Measurements from ENCODE around the gene HDAC7. TPM values are rescaled to one million over a fixed set of nuclear protein-coding genes. Genes with fewer than 3 reads are reported as not detected.

HDAC7 gene
- total RNA-seq, 2 experiments from 2014 or later, result 218 to 232 TPM

DNA sequence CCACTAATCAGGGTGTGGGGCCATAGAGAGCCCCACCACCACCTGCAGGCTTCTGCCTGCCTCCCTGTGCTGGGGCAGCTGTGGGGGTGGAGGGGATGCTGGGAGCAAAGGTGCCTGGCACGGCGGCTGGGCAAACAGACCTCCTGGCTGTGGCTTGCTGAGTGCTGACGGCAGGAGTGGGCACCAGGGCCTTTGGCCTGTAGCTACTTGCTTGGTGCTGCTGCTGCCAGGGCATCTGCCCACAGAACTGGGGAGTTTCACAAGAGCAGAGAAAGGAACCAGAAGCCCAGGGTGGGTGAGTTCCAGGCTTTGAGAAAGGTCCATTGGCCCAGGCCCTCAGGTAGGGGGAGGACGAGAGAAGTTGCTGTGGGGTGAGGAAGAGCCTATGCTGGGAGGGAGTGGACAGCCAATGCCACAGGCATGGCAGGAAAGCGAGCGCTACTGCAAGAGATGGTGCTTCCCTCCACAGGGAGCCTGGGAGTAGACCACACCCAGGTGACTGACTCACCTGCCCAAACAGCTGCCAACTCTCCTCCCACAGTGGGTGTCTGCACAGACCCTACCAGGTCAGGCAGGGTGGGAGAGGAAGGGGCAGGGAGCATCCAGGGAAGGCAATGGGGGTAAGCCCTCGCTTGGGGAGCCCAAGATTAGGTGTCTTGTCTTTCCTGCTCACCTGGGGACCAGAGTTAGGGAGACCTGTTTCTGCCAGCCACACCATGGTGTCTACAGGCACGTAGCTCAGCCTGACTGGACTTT lies 39.0 kb upstream of the HDAC7 start:
- no peaks in the 10 kb centered on the region for H3K9me3 Mint-ChIP-seq
- no peak overlapping the region for H3K4me3 Mint-ChIP-seq
- ChIA-PET POLR2A (no interaction called here), CTCF (interaction anchor here (0.6 to 2.0 kb wide), 4 partner anchors 17 to 1910 kb away, joined by 3 to 6 read pairs (median 3); no protein-coding TSS in a partner anchor)
- no peaks in the 10 kb centered on the region for H3K27me3 Mint-ChIP-seq
- H3K27ac Mint-ChIP-seq, result no peak overlapping the region
- DNase-seq, result no peak
- H3K4me1 Mint-ChIP-seq, result peaks cover 24% of the 10 kb centered on the region
- H3K36me3 Mint-ChIP-seq (ENCODE audit: low read depth), result peaks cover 9% of the 10 kb centered on the region

DNA sequence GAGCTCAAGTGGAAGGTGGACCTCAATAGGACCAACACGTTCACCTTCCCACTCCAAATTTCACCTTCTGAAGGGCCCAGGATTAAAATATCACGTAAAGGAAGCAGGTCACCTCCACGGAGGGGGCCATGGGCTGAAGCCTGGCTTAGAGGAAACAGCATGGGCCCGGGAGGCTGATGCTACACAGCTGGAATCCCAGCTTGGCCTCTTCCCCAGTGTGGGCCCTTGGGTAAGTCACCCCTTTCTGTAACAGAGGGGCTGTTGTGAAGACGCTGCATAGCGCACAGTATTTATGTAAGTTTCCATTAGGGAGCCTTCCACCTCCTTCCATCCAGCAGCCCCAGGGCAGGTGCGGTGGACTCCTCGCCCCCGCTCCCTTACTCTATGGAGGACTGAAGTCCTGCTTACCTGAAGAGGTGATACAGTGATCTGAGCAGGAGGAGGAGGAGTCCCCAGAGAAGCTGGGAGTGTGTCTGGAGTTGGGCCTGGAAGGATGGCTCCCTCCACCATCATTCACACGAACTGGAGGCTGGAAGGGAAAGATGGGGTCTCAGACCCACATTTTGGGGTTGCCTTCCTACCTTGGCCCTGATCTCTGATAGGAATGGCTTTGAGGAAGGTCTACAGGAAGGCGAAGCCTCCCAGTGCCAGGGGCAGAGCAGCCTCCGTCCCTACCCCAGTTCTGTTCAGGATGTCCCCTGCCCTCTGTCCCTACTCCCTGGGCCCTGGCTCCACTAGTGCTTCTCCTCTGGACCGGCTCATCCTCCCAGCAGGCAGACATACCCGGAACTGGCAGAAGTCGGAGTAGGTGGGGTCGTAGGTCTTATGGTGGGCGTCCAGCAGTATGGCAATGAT lies 37.2 kb upstream of the HDAC7 start:
- peaks cover 11% of the 10 kb centered on the region for H3K36me3 Mint-ChIP-seq (ENCODE audit: low read depth)
- DNase-seq, result no peak
- no peaks in the 10 kb centered on the region for H3K9me3 Mint-ChIP-seq
- no peak overlapping the region for H3K4me3 Mint-ChIP-seq
- ChIA-PET CTCF (interaction anchor here (1.2 kb wide), 1 partner anchor 15 kb away, joined by 3 read pairs; no protein-coding TSS in a partner anchor), POLR2A (no interaction called here)
- H3K4me1 Mint-ChIP-seq, result peaks cover 21% of the 10 kb centered on the region
- no peak overlapping the region for H3K27ac Mint-ChIP-seq
- H3K27me3 Mint-ChIP-seq, result no peaks in the 10 kb centered on the region

DNA sequence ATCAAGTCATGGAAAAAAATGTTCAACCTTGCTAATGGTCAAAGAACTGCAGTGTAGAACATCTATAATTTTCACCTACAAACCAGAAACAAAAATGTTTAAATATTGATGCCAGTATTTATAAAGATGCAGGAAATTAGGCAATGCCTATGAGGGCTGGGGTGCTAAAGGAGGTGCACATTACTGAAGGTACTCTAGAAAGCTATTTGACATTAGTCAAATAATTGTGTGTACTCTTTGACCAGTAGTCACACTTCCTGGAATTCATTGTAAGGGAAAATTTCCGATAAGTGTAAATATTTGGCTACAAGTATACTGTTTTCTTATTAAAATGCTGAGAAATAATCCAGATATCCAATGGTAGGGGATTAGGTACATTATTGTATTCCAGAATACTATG lies 36.4 kb upstream of the HDAC7 start:
- no peaks in the 10 kb centered on the region for H3K9me3 Mint-ChIP-seq
- ChIA-PET POLR2A (no interaction called here), CTCF (interaction anchor here (0.9 to 1.3 kb wide), 4 partner anchors 8 to 108 kb away, joined by 3 to 6 read pairs (median 4); partner anchors contain the start of gene TMEM106C)
- H3K4me3 Mint-ChIP-seq, result no peak overlapping the region
- no peak overlapping the region for H3K27ac Mint-ChIP-seq
- H3K36me3 Mint-ChIP-seq (ENCODE audit: low read depth), result peaks cover 13% of the 10 kb centered on the region
- H3K4me1 Mint-ChIP-seq, result peaks cover 14% of the 10 kb centered on the region
- no peaks in the 10 kb centered on the region for H3K27me3 Mint-ChIP-seq
- no peak for DNase-seq

DNA sequence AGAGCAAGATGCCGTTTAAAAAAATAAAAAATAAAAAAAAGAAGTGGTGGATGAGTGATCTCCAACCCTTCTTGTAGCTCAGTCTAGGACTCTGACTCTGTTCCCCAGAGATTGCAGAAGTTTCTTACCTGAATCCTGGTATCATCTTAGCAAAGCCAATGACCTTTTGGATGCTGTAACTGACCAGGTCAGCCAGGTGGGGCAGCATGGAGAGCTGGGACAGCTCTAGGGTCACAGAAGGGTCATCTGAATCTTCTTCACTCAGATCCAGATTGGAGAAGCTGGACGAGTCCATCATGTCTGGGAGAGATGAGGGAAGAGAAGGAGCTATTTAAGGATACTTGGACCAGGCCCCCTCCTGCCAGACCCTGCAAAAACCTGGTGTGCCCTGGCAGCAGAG lies 35.8 kb upstream of the HDAC7 start:
- DNase-seq, result no peak
- Mint-ChIP-seq H3K27ac (no peak overlapping the region), H3K36me3 (ENCODE audit: low read depth) (peaks cover 14% of the 10 kb centered on the region), H3K9me3 (no peaks in the 10 kb centered on the region), H3K4me3 (no peak overlapping the region), H3K4me1 (peaks cover 8% of the 10 kb centered on the region), H3K27me3 (no peaks in the 10 kb centered on the region)
- ChIA-PET CTCF (interaction anchor here (0.9 to 1.4 kb wide), 5 partner anchors 9 to 108 kb away, joined by 3 to 6 read pairs (median 4); partner anchors contain the start of gene TMEM106C), POLR2A (interaction anchor here (0.7 kb wide), 1 partner anchor 12 kb away, joined by 3 read pairs; no protein-coding TSS in a partner anchor)

DNA sequence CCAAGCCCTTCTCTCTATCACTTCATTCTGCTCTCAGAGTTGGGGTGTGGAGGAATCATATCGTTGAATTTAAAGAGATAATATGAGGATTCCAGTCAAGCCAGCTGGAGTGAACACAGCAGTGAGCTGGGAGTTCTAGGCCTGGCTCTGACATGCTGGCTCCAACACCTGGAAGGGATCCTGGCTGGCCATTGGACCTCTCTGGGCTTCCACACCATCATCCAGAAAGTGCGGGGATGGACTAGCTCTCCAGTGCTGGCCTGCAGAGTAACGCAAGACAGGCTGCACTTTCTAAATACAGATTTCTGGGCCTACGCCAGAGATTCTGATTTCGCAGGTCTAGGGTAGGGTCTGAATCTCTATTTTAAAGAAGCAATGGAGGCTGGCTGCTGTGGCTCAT lies 34.8 kb upstream of the HDAC7 start:
- Mint-ChIP-seq H3K9me3 (no peaks in the 10 kb centered on the region), H3K27me3 (no peaks in the 10 kb centered on the region), H3K4me1 (peaks cover 2% of the 10 kb centered on the region), H3K36me3 (ENCODE audit: low read depth) (peaks cover 14% of the 10 kb centered on the region), H3K27ac (no peak overlapping the region), H3K4me3 (no peak overlapping the region)
- ChIA-PET POLR2A (no interaction called here), CTCF (interaction anchor here (1.3 to 1.4 kb wide), 2 partner anchors 14 to 87 kb away, joined by 3 read pairs; no protein-coding TSS in a partner anchor)
- no peak for DNase-seq

DNA sequence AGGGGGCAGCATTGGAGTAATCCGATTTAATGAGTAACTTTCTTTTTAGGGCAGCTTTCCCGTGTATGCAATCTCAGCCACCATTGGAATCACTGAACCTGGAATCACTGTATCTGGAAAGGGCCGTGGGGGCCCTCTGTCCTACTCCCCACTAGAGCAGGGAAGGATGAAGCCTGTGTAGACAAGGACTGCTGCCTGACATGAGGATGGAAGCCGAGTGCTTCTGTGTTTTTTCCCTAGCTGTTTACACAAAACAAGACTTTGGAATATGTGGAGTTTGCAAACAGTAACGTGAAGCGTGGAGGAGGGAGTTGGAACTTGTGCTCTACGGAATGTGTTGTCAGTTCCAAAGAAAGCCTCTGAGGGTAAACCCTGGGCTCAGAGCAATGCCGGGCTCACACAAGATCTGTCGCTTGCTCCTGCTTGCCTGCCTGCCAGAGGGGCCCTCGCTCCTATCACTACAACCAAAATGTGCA lies 32.4 kb upstream of the HDAC7 start:
- Mint-ChIP-seq H3K36me3 (ENCODE audit: low read depth) (peaks cover 14% of the 10 kb centered on the region), H3K9me3 (no peaks in the 10 kb centered on the region), H3K4me1 (no peaks in the 10 kb centered on the region), H3K4me3 (no peak overlapping the region), H3K27ac (no peak overlapping the region), H3K27me3 (no peaks in the 10 kb centered on the region)
- ChIA-PET POLR2A (no interaction called here), CTCF (interaction anchor here (1.0 to 1.7 kb wide), 5 partner anchors 11 to 39 kb away, joined by 3 to 4 read pairs (median 4); no protein-coding TSS in a partner anchor)
- DNase-seq, result no peak

DNA sequence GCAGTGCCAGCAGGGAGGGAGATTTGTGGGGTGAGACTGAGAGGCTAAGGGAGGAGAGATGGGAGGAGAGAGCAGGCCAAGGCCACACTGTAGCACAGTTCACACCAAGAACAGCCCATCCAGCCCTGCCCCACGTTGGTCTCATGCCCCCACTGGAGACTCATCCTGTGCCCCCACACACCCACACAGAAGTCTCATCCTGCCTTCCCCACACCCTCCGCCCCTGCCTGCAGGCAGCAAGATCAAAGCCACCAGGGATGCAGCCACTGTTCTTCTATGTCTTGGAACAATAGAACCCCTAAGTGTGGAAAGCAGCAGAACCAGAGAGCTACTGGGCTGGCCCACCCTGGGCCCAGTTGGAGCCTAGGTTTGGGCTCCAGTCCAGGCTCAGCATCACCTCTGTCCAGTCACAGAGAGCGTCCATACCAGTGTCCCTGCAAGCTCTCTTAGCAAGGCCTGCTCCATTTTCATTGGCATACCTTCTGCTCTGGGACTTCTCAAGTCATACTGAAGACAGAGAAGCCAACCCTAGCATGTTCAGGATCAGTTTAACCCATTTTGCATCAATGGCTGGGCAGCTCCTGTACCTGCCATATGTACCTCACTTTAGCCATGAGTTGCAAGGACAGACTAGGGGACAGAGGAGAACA lies 31.7 kb upstream of the HDAC7 start:
- H3K27ac Mint-ChIP-seq, result no peak overlapping the region
- DNase-seq, result no peak
- H3K36me3 Mint-ChIP-seq (ENCODE audit: low read depth), result peaks cover 15% of the 10 kb centered on the region
- POLR2A ChIA-PET, result no interaction called here
- CTCF ChIA-PET, result interaction anchor here (1.5 to 1.6 kb wide), 3 partner anchors 12 to 133 kb away, joined by 3 to 4 read pairs (median 4); no protein-coding TSS in a partner anchor
- H3K27me3 Mint-ChIP-seq, result no peaks in the 10 kb centered on the region
- no peak overlapping the region for H3K4me3 Mint-ChIP-seq
- H3K9me3 Mint-ChIP-seq, result no peaks in the 10 kb centered on the region
- H3K4me1 Mint-ChIP-seq, result no peaks in the 10 kb centered on the region

DNA sequence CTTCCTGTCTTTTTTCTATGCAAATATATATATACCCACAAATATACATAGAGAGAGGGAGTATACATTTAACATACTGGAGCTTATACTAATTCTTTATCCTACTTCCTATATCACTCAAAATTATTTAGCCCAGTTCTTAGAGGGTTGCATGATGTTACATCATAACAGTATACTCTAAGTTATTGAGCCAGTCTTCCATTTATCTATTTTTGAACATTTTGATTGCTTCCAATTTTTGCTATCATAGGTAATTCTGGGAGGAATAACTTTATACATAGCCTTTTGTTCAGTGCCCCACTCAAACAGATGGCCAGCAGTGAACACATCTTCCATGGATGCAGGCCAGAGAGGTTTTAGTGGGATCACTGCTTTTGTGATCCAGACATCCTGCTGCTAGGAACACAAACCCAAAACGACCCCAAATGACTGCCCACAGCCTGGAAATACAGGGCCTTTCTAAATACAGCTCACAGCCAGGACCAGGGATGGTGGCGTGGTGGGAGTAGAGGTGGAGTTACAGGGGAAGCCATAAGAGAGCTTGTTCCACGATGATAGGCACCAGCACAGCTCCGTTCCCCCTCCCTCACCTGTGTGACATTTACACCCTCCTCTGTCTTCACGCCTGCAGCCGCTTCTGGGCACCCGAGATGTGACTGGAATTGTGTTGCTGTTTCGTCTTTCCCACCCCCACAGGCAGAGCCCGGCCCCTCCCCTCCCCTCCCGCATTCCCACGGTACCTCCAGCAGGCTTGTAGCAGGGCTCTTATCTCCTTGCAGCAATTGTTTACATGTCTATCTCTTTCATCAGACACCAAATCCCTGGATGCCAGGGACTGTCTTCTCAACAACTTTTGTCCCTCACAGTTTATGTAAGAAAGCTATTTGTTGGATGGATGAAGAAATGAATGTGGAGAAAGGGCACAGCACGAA lies 30.7 kb upstream of the HDAC7 start:
- H3K27ac Mint-ChIP-seq, result no peak overlapping the region
- no peaks in the 10 kb centered on the region for H3K4me1 Mint-ChIP-seq
- peaks cover 16% of the 10 kb centered on the region for H3K36me3 Mint-ChIP-seq (ENCODE audit: low read depth)
- H3K9me3 Mint-ChIP-seq, result no peaks in the 10 kb centered on the region
- DNase-seq, result no peak
- no peaks in the 10 kb centered on the region for H3K27me3 Mint-ChIP-seq
- ChIA-PET POLR2A (no interaction called here), CTCF (interaction anchor here (0.7 to 1.5 kb wide), 6 partner anchors 12 to 132 kb away, joined by 3 to 4 read pairs (median 4); no protein-coding TSS in a partner anchor)
- H3K4me3 Mint-ChIP-seq, result no peak overlapping the region

DNA sequence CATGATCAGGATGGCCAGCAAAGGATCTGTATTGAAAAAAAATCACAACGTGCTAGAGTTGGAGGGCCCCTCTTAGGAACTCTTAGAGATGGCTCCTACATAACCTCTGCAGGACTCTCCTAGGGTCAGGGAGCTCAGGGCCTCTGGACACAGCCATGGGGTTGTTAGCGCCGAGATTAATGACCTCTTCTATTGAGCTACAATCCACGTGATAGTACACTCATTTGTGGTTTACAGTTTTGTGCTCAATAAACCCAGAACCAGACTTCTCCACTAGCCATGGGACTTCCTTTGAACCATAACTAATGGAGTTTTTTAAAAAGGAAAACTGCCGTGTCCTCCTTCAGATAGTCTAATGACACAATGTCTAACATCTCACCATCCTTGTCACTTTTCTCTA lies 29.6 kb upstream of the HDAC7 start:
- no peak for DNase-seq
- Mint-ChIP-seq H3K9me3 (no peaks in the 10 kb centered on the region), H3K4me3 (no peak overlapping the region), H3K4me1 (no peaks in the 10 kb centered on the region), H3K27me3 (no peaks in the 10 kb centered on the region), H3K36me3 (ENCODE audit: low read depth) (peaks cover 15% of the 10 kb centered on the region), H3K27ac (no peak overlapping the region)
- CTCF ChIA-PET, result interaction anchor here (0.9 to 3.6 kb wide), 4 partner anchors 11 to 108 kb away, joined by 3 to 17 read pairs (median 4); no protein-coding TSS in a partner anchor
- POLR2A ChIA-PET, result no interaction called here

DNA sequence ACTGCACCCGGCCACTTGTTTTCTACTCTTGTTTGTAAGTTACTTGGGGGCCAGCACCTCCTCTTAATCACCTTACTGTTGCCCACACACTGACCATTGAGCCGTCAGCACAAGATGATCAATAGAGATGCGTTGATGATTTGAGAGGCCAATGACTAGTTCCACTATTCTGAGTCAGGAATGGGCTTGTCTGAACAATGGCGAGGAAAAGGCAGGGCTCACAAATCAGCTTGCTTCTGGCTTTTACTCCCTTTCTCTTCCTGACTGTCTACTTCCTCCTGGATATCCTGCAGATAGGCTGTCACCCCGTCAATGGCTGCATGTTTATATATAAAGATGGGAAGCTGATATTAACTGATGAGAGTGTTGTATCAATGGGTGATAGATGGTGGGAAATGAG lies 29.1 kb upstream of the HDAC7 start:
- POLR2A ChIA-PET, result no interaction called here
- no peaks in the 10 kb centered on the region for H3K4me1 Mint-ChIP-seq
- H3K9me3 Mint-ChIP-seq, result no peaks in the 10 kb centered on the region
- no peak for DNase-seq
- H3K4me3 Mint-ChIP-seq, result no peak overlapping the region
- H3K36me3 Mint-ChIP-seq (ENCODE audit: low read depth), result peaks cover 14% of the 10 kb centered on the region
- CTCF ChIA-PET, result interaction anchor here (0.6 to 3.6 kb wide), 4 partner anchors 11 to 1952 kb away, joined by 3 to 17 read pairs (median 4); no protein-coding TSS in a partner anchor
- H3K27ac Mint-ChIP-seq, result no peak overlapping the region
- H3K27me3 Mint-ChIP-seq, result no peaks in the 10 kb centered on the region

DNA sequence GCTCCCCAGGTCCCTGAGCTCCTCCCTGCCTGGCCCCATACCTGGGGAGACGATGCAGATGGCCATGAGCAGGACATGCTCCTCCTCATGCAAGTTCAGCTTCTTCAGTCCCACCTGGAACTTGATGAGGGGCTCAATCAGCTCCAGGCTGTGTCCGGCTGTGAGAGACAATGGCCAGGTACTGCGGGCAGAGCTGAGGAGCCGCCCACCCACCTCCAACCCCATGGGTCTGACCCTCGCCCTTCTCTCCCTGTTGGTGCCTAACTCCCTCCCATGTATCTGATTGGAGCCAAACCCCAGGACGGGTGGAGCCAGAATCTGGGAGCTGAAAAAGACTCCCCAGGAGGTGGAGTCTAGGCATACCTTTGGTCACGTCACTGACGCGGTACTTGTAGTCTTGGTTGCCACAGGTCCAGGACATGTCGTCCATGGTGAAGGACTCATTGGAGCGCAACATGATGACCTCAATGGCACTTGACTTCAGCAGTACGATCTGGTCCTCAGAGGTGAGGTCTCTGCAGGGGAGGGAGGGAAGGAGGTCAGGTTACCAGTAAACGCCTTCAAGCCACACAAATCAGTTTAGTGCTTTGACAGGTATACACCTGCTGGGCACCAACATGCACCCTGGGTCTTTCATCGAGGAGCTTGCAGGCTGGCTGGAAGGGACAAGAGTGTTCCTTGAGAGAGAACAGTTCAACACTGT lies 26.7 kb upstream of the HDAC7 start:
- DNase-seq, result no peak
- ChIA-PET POLR2A (no interaction called here), CTCF (interaction anchor here (0.5 to 3.6 kb wide), 4 partner anchors 8 to 195 kb away, joined by 3 to 17 read pairs (median 3); no protein-coding TSS in a partner anchor)
- H3K36me3 Mint-ChIP-seq (ENCODE audit: low read depth), result peaks cover 9% of the 10 kb centered on the region
- no peak overlapping the region for H3K4me3 Mint-ChIP-seq
- no peaks in the 10 kb centered on the region for H3K4me1 Mint-ChIP-seq
- no peaks in the 10 kb centered on the region for H3K27me3 Mint-ChIP-seq
- no peaks in the 10 kb centered on the region for H3K9me3 Mint-ChIP-seq
- H3K27ac Mint-ChIP-seq, result no peak overlapping the region
